Measurements from ENCODE around the gene PTPN11.

DNA sequence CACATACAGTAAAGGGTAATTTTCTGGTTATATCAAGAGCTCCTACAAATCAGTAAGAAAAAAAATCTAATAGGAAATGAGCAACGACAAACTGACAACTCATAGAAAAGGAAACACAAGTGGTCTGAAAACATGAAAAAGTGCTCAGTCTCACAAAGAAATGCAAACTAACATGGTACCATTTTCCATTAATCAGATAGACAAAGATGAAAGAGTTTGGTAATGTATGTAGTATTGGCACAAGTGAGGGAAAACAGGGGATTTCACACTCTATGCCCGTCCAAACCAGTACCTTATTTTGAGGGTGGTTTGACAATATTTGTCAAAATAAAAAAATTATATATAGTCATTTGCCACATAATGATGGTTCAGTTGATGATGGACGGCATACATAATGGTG, 13.2 kb downstream of the PTPN11 start:
- TF ChIP-seq, protein P1, sequence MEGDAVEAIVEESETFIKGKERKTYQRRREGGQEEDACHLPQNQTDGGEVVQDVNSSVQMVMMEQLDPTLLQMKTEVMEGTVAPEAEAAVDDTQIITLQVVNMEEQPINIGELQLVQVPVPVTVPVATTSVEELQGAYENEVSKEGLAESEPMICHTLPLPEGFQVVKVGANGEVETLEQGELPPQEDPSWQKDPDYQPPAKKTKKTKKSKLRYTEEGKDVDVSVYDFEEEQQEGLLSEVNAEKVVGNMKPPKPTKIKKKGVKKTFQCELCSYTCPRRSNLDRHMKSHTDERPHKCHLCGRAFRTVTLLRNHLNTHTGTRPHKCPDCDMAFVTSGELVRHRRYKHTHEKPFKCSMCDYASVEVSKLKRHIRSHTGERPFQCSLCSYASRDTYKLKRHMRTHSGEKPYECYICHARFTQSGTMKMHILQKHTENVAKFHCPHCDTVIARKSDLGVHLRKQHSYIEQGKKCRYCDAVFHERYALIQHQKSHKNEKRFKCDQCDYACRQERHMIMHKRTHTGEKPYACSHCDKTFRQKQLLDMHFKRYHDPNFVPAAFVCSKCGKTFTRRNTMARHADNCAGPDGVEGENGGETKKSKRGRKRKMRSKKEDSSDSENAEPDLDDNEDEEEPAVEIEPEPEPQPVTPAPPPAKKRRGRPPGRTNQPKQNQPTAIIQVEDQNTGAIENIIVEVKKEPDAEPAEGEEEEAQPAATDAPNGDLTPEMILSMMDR (IDR thresholded peaks at IDR 0.05; ENCODE audit: extremely low read depth in 1 of 2, insufficient read depth in 1 of 2, low read depth in 1 of 2, low read length in 2 of 2) = no peak
- TF ChIP-seq POLR2A (IDR thresholded peaks at IDR 0.05; ENCODE audit: low read depth, low read length) (no peak), GATA2 (IDR thresholded peaks at IDR 0.05; ENCODE audit: insufficient read depth, insufficient read length, low read depth, low read length) (no peak)
